ENCODE measurements around the gene PEAK3. TPM values are rescaled to one million over a fixed set of nuclear protein-coding genes. Genes with fewer than 3 reads are reported as not detected.

The PEAK3 gene
- total RNA-seq, 1 donor from 2014 or later: 2.0 TPM

DNA sequence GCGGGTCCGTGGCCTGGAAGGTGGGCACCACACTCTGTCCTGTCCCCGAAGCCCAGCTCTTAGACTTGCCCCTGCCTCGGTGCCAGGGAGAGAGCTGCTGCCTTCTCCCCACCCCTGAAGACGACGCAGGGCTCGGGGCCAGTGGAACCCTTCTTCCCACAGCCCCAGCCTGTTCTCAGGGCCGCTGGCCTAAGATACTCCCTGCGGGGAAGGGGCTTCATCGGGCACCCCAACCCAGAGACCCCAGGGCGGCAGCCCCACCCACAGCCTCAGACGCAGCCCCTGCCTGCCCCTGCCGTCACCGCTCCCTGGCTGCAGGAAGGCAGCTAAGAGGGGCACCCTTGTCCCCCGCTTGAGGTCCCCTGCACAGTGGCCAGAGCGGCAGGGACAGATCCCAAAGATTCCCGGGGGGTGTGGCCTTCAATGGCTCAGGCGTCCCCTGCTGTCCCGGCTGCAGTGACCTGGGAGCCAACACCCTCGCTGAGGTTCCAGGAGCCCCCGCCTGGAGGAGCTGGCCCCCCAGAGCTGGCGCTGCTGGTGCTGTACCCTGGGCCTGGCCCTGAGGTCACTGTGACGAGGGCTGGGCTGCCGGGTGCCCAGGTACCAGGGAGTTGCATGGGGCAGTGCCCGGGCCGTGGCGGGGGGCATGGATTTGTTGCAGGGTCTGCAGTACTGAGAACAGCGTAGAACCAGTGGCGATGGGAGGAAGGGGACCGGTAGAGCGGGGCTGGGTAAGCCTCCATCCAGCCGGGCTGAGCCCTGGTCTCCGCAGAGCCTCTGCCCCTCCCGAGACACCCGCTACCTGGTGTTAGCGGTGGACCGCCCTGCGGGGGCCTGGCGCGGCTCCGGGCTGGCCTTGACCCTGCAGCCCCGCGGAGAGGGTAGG lies 31.9 kb downstream of the PEAK3 start:
- Histone ChIP-seq H3K27me3 (peaks cover 8% of the 10 kb centered on the region), H3K4me1 (peaks cover 39% of the 10 kb centered on the region), H3K27ac (no peak overlapping the region), H3K36me3 (peaks cover 5 to 34% of the 10 kb centered on the region in 2 donors), H3K9me3 (no peaks in the 10 kb centered on the region), H3K4me3 (peak overlapping the region in 1 of 2 donors; percentile 31)
- intact Hi-C loops (cut with DNase I): no loop called here
- TF ChIP-seq POLR2A (IDR thresholded peaks at IDR 0.05) (no peak), POLR2AphosphoS5 (IDR thresholded peaks at IDR 0.05; ENCODE audit: insufficient read depth in 1 of 2, low read depth in 1 of 2) (no peak), CTCF (IDR thresholded peaks at IDR 0.05) (no peak)
- DNase-seq (ENCODE audit: extremely low spot score in 2 of 2): no peak

- TF ChIP-seq POLR2AphosphoS5 (IDR thresholded peaks at IDR 0.05; ENCODE audit: insufficient read depth in 1 of 2, low read depth in 1 of 2) (no peak), CTCF (IDR thresholded peaks at IDR 0.05) (no peak), POLR2A (IDR thresholded peaks at IDR 0.05) (no peak)
- Histone ChIP-seq H3K4me1 (peaks cover 39% of the 10 kb centered on the region), H3K36me3 (peaks cover 7 to 43% of the 10 kb centered on the region in 2 donors), H3K9me3 (no peaks in the 10 kb centered on the region), H3K4me3 (no peak within 1 kb of the TSS), H3K27me3 (peaks cover 8% of the 10 kb centered on the region), H3K27ac (no peak within 1 kb of the TSS)
- DNase-seq (ENCODE audit: extremely low spot score in 2 of 2): no peak
- intact Hi-C loops (cut with DNase I): no loop called here
Observed at GRCh38 chr19:2249010-2249866, 32.7 kb downstream of the PEAK3 start, which contains the start of gene AMH. Gene AMH (plus strand): TSS chr19:2249323. CDS start chr19:2249333, 10 bp downstream.

GRCh38 chr19:2248136-2249009 lies 33.6 kb downstream of the PEAK3 start:
- intact Hi-C loops (cut with DNase I): no loop called here
- H3K9me3 ChIP-seq: no peaks in the 10 kb centered on the region
- H3K36me3 ChIP-seq: peaks cover 7 to 52% of the 10 kb centered on the region in 2 donors
- H3K27ac ChIP-seq: no peak overlapping the region
- no peak for DNase-seq (ENCODE audit: extremely low spot score in 2 of 2)
- H3K27me3 ChIP-seq: peaks cover 8% of the 10 kb centered on the region
- TF ChIP-seq POLR2AphosphoS5 (IDR thresholded peaks at IDR 0.05; ENCODE audit: insufficient read depth in 1 of 2, low read depth in 1 of 2) (no peak), POLR2A (IDR thresholded peaks at IDR 0.05) (no peak), CTCF (IDR thresholded peaks at IDR 0.05) (no peak)
- peaks cover 37% of the 10 kb centered on the region for H3K4me1 ChIP-seq
- H3K4me3 ChIP-seq: no peak overlapping the region

GRCh38 chr19:2247433-2248101 lies 34.4 kb downstream of the PEAK3 start:
- Histone ChIP-seq H3K4me3 (no peak overlapping the region), H3K36me3 (peaks cover 7 to 54% of the 10 kb centered on the region in 2 donors), H3K27me3 (peaks cover 8% of the 10 kb centered on the region), H3K9me3 (no peaks in the 10 kb centered on the region), H3K27ac (no peak overlapping the region), H3K4me1 (peaks cover 36% of the 10 kb centered on the region)
- no peak for DNase-seq (ENCODE audit: extremely low spot score in 2 of 2)
- TF ChIP-seq CTCF (IDR thresholded peaks at IDR 0.05): no peak
- TF ChIP-seq POLR2A (IDR thresholded peaks at IDR 0.05): no peak
- no peak for TF ChIP-seq POLR2AphosphoS5 (IDR thresholded peaks at IDR 0.05; ENCODE audit: insufficient read depth in 1 of 2, low read depth in 1 of 2)
- intact Hi-C loops (cut with DNase I): no loop called here
